Skeletal muscle satellite cell (primary cell): ENCODE data around the gene AFAP1.

Source experiments
- H3K27me3 ChIP-seq: 2 replicates; pipeline ENCODE4 v1.7.0; 2013; ENCODE audit warnings: low read length; ENCODE audit not compliant: control insufficient read depth, insufficient read depth
- H3K36me3 ChIP-seq: 2 replicates; pipeline ENCODE4 v1.7.0; 2013; ENCODE audit warnings: mild to moderate bottlenecking, control low read depth, low read length; ENCODE audit not compliant: insufficient read depth
- H3K4me1 ChIP-seq: 2 replicates; pipeline ENCODE4 v1.7.0; 2013; ENCODE audit warnings: low read length; ENCODE audit not compliant: control insufficient read depth, insufficient read depth
- H3K4me2 ChIP-seq: 2 replicates; pipeline ENCODE4 v1.7.0; 2013; ENCODE audit warnings: mild to moderate bottlenecking, low read length
- H3K4me3 ChIP-seq: 2 replicates; pipeline ENCODE4 v1.7.0; 2013; ENCODE audit warnings: low read length
- H3K9ac ChIP-seq: 2 replicates; pipeline ENCODE4 v1.7.0; 2013; ENCODE audit warnings: mild to moderate bottlenecking, low read depth, low read length, moderate library complexity
- H3K9me3 ChIP-seq: replicated peaks from 2 replicates; pipeline ENCODE4 v1.7.0; 2013; ENCODE audit warnings: mild to moderate bottlenecking, control low read depth, low read length

Gene AFAP1

DNA sequence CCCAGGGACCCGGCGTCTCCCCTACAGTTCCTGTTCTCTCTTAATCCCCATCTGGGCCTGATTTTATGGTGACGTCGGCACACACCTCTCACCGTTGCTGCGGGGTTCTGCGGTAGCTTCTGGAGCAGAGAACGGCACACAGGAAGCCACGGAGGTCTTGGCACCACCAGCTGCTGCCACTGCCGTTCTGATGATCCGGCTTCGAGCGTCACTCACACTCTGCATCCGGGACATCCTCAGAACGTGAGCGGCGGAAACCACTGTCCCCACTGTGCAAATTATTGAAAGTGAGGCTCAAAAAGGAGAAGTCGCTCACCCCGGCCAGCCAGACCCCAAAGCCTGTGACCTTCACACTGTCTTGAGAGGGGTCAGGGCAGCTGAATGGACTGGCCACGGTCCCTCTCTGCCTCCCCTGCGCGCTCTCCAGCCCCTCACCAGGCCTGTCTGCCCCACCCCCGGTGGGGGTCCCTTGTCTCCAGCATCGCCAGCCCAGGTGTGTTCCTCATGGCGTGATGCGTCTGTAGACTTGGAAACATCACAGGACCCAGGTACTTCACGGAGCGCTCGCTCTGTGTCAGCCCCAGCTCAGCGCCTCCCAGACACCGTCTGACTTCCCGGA is 201.1 kb downstream of the AFAP1 start:
- H3K9me3 ChIP-seq = no peaks in the 10 kb centered on the region
- H3K4me3 ChIP-seq = no peak overlapping the region
- no peak overlapping the region for H3K4me2 ChIP-seq
- no peaks in the 10 kb centered on the region for H3K27me3 ChIP-seq
- no peaks in the 10 kb centered on the region for H3K4me1 ChIP-seq
- no peak overlapping the region for H3K9ac ChIP-seq
- no peaks in the 10 kb centered on the region for H3K36me3 ChIP-seq

DNA sequence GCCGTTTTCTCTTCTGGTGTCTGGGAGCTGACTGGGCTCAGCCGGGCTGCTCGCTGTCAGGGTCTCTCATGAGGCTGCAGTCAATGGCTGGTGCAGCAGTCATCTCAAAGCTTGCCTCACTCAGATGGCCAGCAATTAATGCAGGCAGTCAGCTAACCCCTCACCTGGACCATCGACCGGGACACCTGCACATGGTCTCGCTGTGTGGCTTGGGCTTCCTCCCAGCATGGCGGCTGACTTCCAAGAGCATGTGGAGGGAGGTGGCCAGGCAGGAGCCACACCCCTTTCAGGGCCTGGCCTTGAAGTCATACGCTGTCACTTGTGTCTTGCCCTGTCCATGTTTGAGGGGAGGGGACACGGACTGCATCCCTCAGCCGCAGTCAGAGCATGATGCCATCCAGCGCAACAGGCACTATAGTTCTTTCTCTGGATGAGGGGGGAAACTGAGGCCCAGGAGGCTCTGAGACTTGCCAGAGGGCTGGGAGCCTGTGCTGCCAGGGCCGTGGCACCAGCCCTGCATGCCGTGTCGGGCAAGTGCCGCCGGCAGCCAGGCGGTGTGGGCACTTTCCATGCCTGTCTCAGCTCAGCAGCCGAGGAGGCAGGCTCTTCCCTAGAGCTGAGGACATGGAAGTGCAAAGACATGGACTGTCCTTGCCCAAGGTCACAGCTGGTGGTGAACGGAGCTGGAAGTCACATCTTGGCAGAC is 201.8 kb downstream of the AFAP1 start:
- Histone ChIP-seq H3K27me3 (no peaks in the 10 kb centered on the region), H3K36me3 (no peaks in the 10 kb centered on the region), H3K4me1 (no peaks in the 10 kb centered on the region), H3K9ac (no peak overlapping the region), H3K9me3 (no peaks in the 10 kb centered on the region), H3K4me3 (no peak overlapping the region), H3K4me2 (no peak overlapping the region)

DNA sequence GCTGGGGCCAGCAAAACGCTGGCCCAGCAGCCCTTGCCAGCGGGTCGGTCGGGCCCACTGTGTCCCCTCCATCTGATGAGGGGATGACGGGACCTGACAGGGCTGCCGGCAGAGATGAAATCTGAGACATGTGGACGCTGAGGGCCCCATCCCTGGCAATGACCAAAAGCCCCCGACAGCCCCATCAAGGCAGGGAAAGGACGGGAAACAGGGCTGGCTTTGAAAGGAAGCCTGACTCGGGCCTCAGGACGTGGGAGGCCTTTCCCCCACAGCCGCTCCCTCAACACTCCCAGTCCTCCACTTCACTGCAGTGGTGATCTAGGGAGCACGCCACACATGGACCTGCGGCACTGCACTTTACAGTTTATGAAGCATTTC is 202.4 kb downstream of the AFAP1 start:
- H3K4me1 ChIP-seq = no peaks in the 10 kb centered on the region
- H3K9ac ChIP-seq = no peak overlapping the region
- H3K27me3 ChIP-seq = peaks cover 4% of the 10 kb centered on the region
- H3K4me3 ChIP-seq = no peak overlapping the region
- no peak overlapping the region for H3K4me2 ChIP-seq
- H3K36me3 ChIP-seq = no peaks in the 10 kb centered on the region
- H3K9me3 ChIP-seq = no peaks in the 10 kb centered on the region

DNA sequence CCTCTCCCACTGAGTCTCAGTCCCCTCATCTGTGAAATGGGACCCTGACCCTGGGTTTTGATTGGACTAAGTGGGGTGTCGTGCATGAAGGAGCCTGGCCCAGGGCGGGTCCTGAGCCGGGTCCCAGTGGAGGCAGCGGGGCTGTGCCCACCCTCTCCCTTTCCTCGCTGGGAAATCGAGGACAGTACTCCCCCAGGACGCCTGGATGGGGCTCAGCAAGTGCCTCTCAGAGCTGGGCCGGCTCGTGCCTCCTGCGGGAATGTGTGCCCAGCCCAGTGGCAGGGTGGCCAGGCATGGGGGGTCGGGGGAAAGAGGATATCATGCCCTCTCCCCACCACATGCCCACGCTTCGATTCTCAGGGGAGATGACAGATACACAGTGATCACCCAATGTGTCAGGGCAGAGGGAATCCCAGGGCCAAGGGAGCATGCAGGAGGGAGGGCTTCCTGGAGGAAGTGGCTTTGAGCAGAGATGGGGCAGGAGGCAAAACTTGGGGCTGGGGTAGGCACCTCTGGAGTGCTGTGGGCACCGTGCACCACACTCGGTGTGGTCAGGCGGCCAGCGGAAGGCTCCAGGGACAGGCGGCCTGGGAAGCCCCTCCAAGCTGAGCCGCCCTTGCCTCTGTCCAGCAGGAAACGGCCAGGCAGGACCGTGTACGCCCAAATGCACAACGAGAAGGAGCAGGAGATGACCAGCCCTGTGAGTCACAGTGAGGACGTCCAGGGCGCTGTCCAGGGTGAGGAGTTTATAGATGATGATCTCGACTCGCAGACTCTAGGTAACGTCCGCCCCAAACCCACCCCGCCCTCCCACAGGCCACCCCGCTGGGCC is 203.0 kb downstream of the AFAP1 start:
- H3K36me3 ChIP-seq = no peaks in the 10 kb centered on the region
- no peak overlapping the region for H3K9ac ChIP-seq
- H3K4me2 ChIP-seq = no peak overlapping the region

DNA sequence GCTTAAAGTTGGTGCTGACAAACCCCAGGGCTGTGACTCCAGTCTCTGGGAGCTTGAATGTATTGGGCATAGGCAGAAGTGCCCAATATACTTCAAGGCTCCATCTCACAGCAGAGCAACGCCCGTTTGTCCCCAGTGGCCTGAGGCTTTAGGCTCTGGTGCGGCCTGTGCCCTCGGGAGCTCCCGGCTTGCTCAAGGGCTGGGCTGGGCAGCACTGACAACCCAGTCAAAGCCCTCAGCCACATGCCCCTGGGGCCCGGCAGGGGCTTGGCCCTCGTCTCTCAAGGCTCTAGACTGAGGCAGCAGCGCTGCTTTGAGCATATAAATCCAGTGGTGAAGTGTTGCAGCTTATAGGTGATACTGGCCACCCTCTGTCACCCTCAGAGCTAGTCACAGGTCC is 203.7 kb downstream of the AFAP1 start:
- Histone ChIP-seq H3K27me3 (peaks cover 10% of the 10 kb centered on the region), H3K36me3 (no peaks in the 10 kb centered on the region), H3K4me1 (no peaks in the 10 kb centered on the region), H3K4me2 (no peak overlapping the region), H3K4me3 (no peak overlapping the region), H3K9me3 (no peaks in the 10 kb centered on the region), H3K9ac (no peak overlapping the region)

More for the DNA sequence above, 203.0 kb downstream of the AFAP1 start:
- no peaks in the 10 kb centered on the region for H3K9me3 ChIP-seq
- no peak overlapping the region for H3K4me3 ChIP-seq
- no peaks in the 10 kb centered on the region for H3K4me1 ChIP-seq
- peaks cover 9% of the 10 kb centered on the region for H3K27me3 ChIP-seq

DNA sequence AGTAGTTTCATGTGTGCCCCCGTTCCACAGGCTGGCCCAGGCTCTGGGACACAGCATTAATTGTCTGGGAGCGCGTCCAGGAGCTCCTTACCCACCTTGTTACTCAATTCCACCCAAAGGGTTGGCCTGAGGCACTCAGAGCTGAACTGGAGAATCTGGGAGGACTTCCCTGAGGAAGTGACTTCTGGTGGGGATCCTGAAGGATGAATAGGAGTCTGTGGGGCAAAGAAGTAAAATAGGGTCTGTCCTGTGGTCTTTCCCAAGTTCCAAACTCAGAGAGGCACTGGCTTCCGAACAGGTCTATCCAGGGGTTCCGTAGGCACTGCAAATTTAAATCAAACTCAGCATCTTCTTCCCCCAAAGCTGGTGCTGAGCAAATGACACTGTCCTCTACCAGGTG is 204.3 kb downstream of the AFAP1 start:
- H3K9me3 ChIP-seq = no peaks in the 10 kb centered on the region
- no peak overlapping the region for H3K4me2 ChIP-seq
- peaks cover 10% of the 10 kb centered on the region for H3K27me3 ChIP-seq
- H3K9ac ChIP-seq = no peak overlapping the region
- no peaks in the 10 kb centered on the region for H3K36me3 ChIP-seq
- H3K4me1 ChIP-seq = no peaks in the 10 kb centered on the region
- no peak overlapping the region for H3K4me3 ChIP-seq

DNA sequence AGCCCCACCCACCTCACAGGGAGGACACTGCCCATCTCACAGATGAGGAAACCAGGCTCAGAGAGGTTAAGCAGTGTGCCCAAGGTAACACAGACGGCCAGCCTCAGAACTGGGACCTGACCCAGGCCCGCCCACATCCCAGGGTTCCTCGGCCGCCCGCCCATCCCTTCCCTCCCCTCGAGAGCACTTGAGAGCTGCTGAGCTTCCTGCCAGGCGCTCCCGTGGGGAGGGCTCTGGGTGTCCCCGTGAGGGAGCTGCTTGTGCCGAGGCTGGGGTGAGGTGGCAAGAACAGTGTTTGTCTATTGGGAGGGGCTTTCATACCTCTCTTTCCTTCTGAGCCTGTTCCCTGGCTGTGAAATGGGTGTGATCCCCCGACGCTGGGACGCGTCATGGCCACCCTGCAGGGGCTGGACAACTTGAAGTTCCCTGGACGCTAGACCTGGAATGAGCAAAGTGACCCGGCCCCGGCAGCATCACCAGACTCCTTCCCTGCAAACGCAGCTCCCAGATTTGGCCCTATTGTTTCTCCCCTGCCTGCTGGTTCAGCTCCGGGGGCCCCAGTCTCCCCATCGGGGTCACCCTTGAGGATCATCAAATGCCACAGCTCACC is 204.9 kb downstream of the AFAP1 start:
- Histone ChIP-seq H3K27me3 (peaks cover 10% of the 10 kb centered on the region), H3K4me1 (no peaks in the 10 kb centered on the region), H3K9me3 (no peaks in the 10 kb centered on the region), H3K4me3 (no peak overlapping the region), H3K4me2 (no peak overlapping the region), H3K9ac (no peak overlapping the region), H3K36me3 (no peaks in the 10 kb centered on the region)

DNA sequence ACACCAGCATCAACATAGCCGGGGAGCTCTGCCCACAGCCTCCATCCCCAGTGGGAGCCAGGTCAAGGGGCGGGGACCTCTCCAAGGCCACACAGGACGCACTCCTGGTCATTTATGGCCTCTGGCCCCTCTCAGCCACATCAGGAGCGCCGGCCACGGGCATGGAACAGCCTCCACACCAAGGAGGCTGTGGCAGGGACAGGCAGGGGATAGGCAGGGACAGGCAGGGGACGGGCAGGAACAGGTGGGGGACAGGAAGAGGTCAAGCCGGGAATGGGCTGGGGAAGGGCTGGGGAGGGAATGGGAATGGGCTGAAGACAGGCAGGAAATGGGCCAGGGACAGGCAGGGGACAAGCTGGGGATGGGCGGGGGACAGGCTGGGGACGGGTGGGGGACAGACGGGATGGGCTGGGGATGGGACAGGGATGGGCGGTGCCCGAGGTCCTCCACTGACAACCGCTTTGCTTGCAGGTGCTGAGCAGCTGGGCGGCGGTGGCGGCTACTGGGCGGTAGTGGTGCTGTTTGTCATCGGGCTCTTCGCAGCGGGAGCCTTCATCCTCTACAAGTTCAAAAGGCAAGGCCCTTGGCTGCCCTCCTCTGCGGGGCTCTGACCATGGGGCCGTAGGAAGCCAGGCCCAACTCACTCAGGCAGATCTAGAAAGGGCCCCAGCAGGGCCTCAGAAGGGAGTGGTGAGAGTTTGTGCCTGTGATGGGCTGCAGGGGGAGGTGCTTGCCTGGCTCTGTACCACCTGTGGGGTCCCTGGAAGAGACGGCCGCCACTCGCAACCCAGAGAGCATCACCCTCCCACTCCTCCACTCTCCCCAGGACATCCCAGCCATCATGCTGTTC is 205.6 kb downstream of the AFAP1 start:
- H3K4me3 ChIP-seq = no peak overlapping the region
- no peak overlapping the region for H3K4me2 ChIP-seq
- peaks cover 10% of the 10 kb centered on the region for H3K27me3 ChIP-seq
- no peaks in the 10 kb centered on the region for H3K9me3 ChIP-seq
- no peaks in the 10 kb centered on the region for H3K4me1 ChIP-seq
- H3K36me3 ChIP-seq = no peaks in the 10 kb centered on the region
- H3K9ac ChIP-seq = no peak overlapping the region

DNA sequence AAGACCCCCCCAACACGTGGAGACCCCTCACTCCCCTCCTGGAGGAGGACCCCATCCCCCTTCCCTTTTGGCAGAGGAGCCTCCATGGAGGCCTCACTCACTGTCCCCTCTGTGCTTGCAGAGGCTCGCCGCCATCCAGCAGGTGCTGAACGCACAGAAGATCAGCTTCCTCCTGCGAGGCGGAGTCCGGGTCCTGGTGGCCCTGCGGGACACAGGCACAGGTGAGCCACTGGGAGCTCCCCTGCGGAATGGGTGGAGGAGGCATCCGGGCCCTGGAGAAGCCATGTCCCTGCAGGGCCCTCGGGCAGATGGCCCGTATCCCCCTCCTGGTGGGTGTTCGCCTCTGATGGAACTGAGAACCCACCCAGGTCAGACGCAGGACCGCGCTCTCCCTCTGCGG is 206.5 kb downstream of the AFAP1 start:
- Histone ChIP-seq H3K4me3 (no peak overlapping the region), H3K4me2 (no peak overlapping the region), H3K27me3 (peaks cover 10% of the 10 kb centered on the region), H3K36me3 (no peaks in the 10 kb centered on the region), H3K4me1 (no peaks in the 10 kb centered on the region), H3K9ac (no peak overlapping the region), H3K9me3 (no peaks in the 10 kb centered on the region)

DNA sequence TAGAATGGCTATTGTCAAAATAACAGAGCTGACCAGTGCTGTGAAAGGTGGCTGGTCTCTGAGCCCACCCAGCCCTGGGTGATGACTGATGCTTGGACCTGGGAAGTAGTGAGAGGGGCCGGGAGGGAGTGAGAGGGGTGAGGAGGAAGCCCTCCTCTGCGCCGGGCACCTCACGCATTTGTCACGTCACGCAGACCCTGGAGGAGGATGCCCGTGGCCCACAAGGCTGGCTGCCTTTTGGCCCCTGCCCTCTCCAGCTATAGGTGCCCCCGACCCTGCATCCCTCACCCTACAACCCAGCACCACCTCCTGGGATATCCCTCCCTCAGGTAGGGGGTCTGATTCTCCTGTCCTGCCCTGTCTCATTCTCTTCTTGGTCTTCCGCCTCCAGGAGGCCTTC is 207.4 kb downstream of the AFAP1 start:
- Histone ChIP-seq H3K4me2 (no peak overlapping the region), H3K4me1 (no peaks in the 10 kb centered on the region), H3K27me3 (peaks cover 10% of the 10 kb centered on the region), H3K9ac (no peak overlapping the region), H3K4me3 (no peak overlapping the region), H3K36me3 (no peaks in the 10 kb centered on the region), H3K9me3 (no peaks in the 10 kb centered on the region)

DNA sequence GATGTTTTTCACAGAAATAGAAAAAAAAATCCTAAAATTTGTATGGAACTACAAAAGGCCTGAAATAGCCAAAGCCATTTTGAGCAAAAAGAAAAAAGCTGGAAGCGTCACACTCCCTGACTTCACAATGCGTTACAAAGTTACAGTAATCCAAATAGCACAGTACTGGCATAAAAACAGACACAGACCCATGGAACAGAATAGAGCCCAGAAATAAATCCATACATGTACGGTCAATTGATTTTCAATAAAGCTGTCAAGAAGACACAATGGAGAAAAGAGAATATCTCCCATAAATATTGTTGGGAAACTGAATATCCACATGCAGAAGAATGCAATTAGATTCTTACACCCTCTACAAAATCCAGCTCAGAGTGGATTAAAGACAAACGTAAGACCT is 208.2 kb downstream of the AFAP1 start:
- Histone ChIP-seq H3K4me3 (no peak overlapping the region), H3K27me3 (peaks cover 10% of the 10 kb centered on the region), H3K4me2 (no peak overlapping the region), H3K36me3 (no peaks in the 10 kb centered on the region), H3K9ac (no peak overlapping the region), H3K4me1 (no peaks in the 10 kb centered on the region), H3K9me3 (no peaks in the 10 kb centered on the region)
